Muscle of back (tissue), 13 donors: ENCODE results near the gene DLX3. TPM values are rescaled to one million over a fixed set of nuclear protein-coding genes. Genes with fewer than 3 reads are reported as not detected.
"Not testable (repeated sequence)": the region's sequence is repeated elsewhere in the genome, so short reads cannot be mapped to it uniquely, and the experiment has no call there.

Experiments used
- DNase-seq, 3 donors: peaks; one replicate each; pipeline versions ENCODE4 v3.0.0 to v3.0.0-alpha.2; 2013
- long read RNA-seq, 9 donors: transcript quantifications; one replicate each; lab custom pipeline, GENCODE V29; 2026
- polyA plus RNA-seq, 10 donors: library from polyadenylated mRNA; unstranded; fragments of 120-200 nt; gene quantifications; one replicate each; pipeline ENCODE4 v1.2.1, GENCODE V29; 2013; ENCODE audit not compliant: insufficient read length in 10 of 10

Gene DLX3
- 1 to 10 TPM in 2 of 10 donors, under 1 TPM in 4, not detected in 4; 0.05 to 2.8 (median 0.09) TPM for polyA plus RNA-seq
- long read RNA-seq, donor 1 = 0 reads
- long read RNA-seq, donor 2 = 0 reads
- long read RNA-seq, donor 3 = 0 reads
- long read RNA-seq, donor 4 = 0 reads
- long read RNA-seq, donor 5 = 0 reads
- long read RNA-seq, donor 6 = 0 reads
- long read RNA-seq, donor 7 = 0 reads
- long read RNA-seq, donor 8, partial matches to known transcripts = 0 of 1 reads
- long read RNA-seq, donor 8, other reads (novel, unspliced or antisense) = 0 of 1 reads
- long read RNA-seq, donor 9 = 0 reads

DNA sequence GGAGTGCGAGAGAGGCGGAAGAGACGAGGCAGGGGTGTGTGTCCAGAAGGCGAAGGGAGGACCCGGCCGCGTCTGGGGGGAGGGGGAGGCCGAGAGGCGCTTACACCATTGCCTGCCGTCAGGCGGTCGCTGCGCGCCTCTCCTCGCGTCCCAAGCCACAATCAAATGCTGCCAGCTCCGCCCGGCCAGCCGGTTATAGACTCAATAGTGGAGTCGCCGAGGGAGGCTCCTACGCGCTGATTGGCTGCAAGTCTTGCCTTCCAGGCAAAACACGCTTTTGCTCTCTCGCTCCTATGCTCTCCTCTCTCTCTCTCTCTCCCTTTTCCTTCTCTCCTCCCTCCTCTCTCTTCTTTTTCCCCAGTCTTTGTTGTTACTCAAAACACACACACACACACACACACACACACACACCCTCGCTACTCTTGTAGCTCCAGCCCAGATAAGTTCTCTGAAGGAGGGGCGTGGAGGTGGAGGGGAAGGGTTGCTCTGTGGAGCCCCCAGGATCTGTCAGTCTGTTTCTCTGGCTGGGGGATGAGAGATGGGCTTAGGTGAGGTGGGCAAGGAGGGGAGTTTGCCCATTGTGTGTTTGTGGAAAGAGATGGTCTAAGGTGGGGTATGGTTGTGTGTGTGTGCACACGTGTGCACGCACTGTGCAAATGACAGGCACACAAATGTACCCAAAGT is at the start of gene DLX3:
Gene DLX3 (minus strand): TSS at position 170 of the 684 bp plus-strand sequence. CDS start 226 bp downstream, outside the sequence.
- peak; percentile 24 to 73 (median 48) for DNase-seq

GRCh38 chr17:50044483-50044882 is 49.5 kb upstream of the DLX3 start:
- no peak for DNase-seq

GRCh38 chr17:50043290-50044148 is 48.5 kb upstream of the DLX3 start:
- peak in 1 of 3 donors; percentile 46 for DNase-seq

DNA sequence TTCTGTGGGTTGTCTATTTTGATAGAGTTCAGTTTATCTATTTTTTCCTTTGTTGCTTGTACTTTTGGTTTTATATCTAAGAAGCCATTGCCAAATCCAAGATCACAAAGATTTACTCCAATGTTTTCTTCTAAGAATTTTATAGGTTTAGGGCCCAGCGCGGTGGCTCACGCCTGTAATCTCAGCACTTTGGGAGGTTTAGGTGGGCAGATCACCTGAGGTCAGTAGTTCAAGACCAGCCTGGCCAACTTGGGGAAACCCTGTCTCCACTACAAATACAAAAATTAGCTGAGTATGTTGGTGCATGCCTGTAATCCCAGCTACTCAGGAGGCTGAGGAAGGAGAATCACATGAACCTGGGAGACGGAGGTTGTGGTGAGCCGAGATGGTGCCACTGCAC is 47.2 kb upstream of the DLX3 start:
- no peak for DNase-seq

GRCh38 chr17:50040496-50040895 is 45.5 kb upstream of the DLX3 start:
- DNase-seq = not testable (repeated sequence)

- DNase-seq = no peak
These were observed 44.0 kb upstream of the DLX3 start for GRCh38 chr17:50039058-50039457.

GRCh38 chr17:50037321-50038107 is 42.5 kb upstream of the DLX3 start:
- peak in 1 of 3 donors; percentile 40 for DNase-seq

GRCh38 chr17:50036455-50037261 is 41.6 kb upstream of the DLX3 start:
- DNase-seq = no peak

- no peak for DNase-seq
These were observed 40.9 kb upstream of the DLX3 start for GRCh38 chr17:50035945-50036344.

GRCh38 chr17:50035421-50035879 is 40.4 kb upstream of the DLX3 start:
- no peak for DNase-seq

GRCh38 chr17:50034498-50035364 is 39.7 kb upstream of the DLX3 start:
- no peak for DNase-seq

- no peak for DNase-seq
These were observed 38.3 kb upstream of the DLX3 start for GRCh38 chr17:50033316-50033715.

- DNase-seq = no peak
These were observed 34.2 kb upstream of the DLX3 start for GRCh38 chr17:50029185-50029584.

DNA sequence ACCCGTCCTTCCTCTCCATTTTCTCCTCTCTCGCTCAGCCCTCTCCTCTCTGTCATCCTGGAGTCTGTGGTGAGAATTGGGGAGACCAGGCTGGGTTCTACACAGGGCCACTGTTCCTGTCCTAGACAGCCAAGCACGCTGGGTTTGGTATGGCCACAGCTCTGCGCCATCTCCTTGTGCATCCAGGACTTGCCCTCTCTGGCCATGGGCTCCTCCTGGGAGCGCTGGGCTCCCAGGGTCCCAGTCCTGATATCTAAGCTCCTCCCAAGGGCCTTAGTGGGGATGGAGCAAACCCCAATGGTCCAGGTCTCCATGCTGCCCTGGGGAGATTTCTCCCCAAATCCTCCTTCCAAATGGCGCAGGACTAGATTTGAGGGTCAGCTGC is 33.7 kb upstream of the DLX3 start:
- DNase-seq = no peak

GRCh38 chr17:50027881-50028735 is 33.1 kb upstream of the DLX3 start:
- peak in 1 of 3 donors; percentile 16 for DNase-seq

DNA sequence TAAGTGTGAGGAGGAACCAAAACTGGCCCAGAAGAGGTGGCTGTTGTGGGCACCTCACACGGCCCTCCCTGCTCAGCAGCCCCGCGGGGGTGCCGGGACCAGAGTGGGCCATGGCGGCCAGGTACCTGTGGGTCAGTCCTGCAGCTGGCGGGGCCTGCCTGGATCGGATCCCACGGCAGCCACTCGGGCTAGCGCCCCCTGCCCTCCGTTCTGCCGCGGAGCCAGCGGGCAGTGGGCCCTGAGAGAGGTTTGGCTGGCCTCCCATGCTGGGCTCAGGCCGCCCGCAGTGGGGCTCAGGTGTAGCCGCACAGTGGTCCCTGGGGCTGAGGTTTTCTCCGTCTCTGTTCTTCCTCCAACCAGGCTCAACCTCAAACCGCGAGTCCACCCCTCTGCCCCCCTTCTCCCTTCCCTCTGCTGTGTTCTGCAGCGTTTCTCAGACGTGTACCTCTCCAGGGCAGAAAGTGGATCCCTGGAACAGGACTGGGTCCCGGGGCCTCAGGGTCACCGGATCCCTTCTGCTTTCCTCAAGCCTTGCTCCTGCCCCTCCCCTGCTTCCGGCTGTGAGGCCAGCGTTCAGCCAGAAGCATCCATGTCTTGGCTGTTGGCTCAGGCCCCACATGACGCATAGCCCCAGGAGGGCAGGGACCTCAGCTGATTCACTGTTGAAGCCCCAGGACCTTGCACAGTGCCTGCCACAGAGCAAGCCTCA is 32.3 kb upstream of the DLX3 start:
- peak in 2 of 3 donors; percentile 51 to 83 for DNase-seq

DNA sequence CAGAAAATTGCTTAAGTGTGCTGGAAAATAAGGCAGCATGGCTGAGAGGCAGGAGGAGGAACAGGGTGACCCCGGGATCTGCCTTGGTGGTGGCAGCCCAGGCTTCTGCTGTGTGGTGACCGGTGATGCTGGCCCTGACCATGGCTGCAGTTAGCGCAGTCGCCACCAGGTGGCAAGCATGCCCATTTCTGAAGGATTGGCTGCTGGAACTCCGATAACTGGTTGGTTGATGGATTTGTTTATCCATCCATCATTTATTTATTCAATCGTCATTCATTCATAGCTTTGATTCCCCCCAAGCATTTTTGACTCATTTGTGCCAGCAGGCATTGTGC is 31.8 kb upstream of the DLX3 start:
- DNase-seq = peak; percentile 71 to 87 (median 81)
